MM.1S (cell line): ENCODE measurements around the gene MSRB3.

Experiments
- DNase-seq: peaks from one replicate; pipeline ENCODE4 v3.0.0-alpha.2; 2015
- H2AFZ ChIP-seq: fragments of 300-600 bp; sonication (generic); 2 replicates; pipeline ENCODE4 v1.6.0; 2016; ENCODE audit warnings: antibody characterized with exemption, low read length
- H3F3A ChIP-seq: fragments of 300-600 bp; sonication (generic); 2 replicates; pipeline ENCODE4 v1.6.1; 2016; ENCODE audit warnings: mild to moderate bottlenecking, antibody characterized with exemption, low read length, moderate library complexity, mixed read lengths; ENCODE audit not compliant: insufficient read depth
- H3K27ac ChIP-seq: fragments of 300-600 bp; sonication (generic); 2 replicates; pipeline ENCODE4 v1.5.1; 2016; ENCODE audit warnings: mild to moderate bottlenecking, low read length
- H3K27me3 ChIP-seq: fragments of 300-600 bp; sonication (generic); replicated peaks from 2 replicates; pipeline ENCODE4 v1.6.0; 2016; ENCODE audit warnings: low read length; ENCODE audit not compliant: insufficient read depth
- H3K36me3 ChIP-seq: fragments of 300-600 bp; sonication (generic); replicated peaks from 2 replicates; pipeline ENCODE4 v1.6.1; 2016; ENCODE audit warnings: mild to moderate bottlenecking, low read length, mixed read lengths; ENCODE audit not compliant: insufficient read depth
- H3K4me1 ChIP-seq: fragments of 300-600 bp; sonication (generic); 2 replicates; pipeline ENCODE4 v1.6.1; 2016; ENCODE audit warnings: low read length, mixed read lengths
- H3K4me2 ChIP-seq: fragments of 300-600 bp; sonication (generic); 2 replicates; pipeline ENCODE4 v1.6.0; 2016; ENCODE audit warnings: low read depth, low read length
- H3K4me3 ChIP-seq: fragments of 300-600 bp; sonication (generic); 2 replicates; pipeline ENCODE4 v1.5.1; 2016; ENCODE audit warnings: low read length, mixed read lengths
- H3K79me2 ChIP-seq: fragments of 300-600 bp; sonication (generic); 2 replicates; pipeline ENCODE4 v1.6.1; 2016; ENCODE audit warnings: mixed run types, low read length, mixed read lengths
- H3K9ac ChIP-seq: fragments of 300-600 bp; sonication (generic); 2 replicates; pipeline ENCODE4 v1.6.1; 2016; ENCODE audit warnings: low read length, mixed read lengths
- H3K9me2 ChIP-seq: fragments of 300-600 bp; sonication (generic); replicated peaks from 2 replicates; pipeline ENCODE4 v1.6.1; 2016; ENCODE audit warnings: mild to moderate bottlenecking, low read length, mixed read lengths; ENCODE audit not compliant: insufficient read depth
- H3K9me3 ChIP-seq: fragments of 300-600 bp; sonication (generic); replicated peaks from 2 replicates; pipeline ENCODE4 v1.6.1; 2016; ENCODE audit warnings: mild to moderate bottlenecking, low read length, mixed read lengths; ENCODE audit not compliant: insufficient read depth
- H4K20me1 ChIP-seq: fragments of 300-600 bp; sonication (generic); 2 replicates; pipeline ENCODE4 v1.6.1; 2016; ENCODE audit warnings: mild to moderate bottlenecking, low read length, moderate library complexity, mixed read lengths; ENCODE audit not compliant: insufficient read depth
- CTCF ChIP-seq: fragments of 300-600 bp; sonication (generic); IDR thresholded peaks from 2 replicates; pipeline ENCODE4 v1.5.1; 2016; ENCODE audit warnings: antibody characterized with exemption, low read length, mixed read lengths
- EZH2 ChIP-seq: fragments of 300-600 bp; sonication (generic); optimal IDR thresholded peaks from 2 replicates; pipeline ENCODE3; 2017; ENCODE audit warnings: low read depth, mild to moderate bottlenecking, antibody characterized with exemption, low read length, mixed read lengths
- EZH2phosphoT487 ChIP-seq: fragments of 300-600 bp; sonication (generic); IDR thresholded peaks from 2 replicates; pipeline ENCODE4 v1.6.1; 2018; ENCODE audit warnings: antibody characterized with exemption, low read length

MSRB3 gene

GRCh38 chr12:65305346-65305950 is 27.0 kb downstream of the MSRB3 start:
- H3K9me2 ChIP-seq: no peaks in the 10 kb centered on the region
- DNase-seq: no peak
- H3F3A ChIP-seq: no peaks in the 10 kb centered on the region
- TF ChIP-seq EZH2phosphoT487 (no peak), EZH2 (no peak), CTCF (no peak)
- no peak overlapping the region for H3K4me2 ChIP-seq
- H3K36me3 ChIP-seq: no peaks in the 10 kb centered on the region
- H3K4me3 ChIP-seq: no peak overlapping the region
- no peaks in the 10 kb centered on the region for H3K9me3 ChIP-seq
- H4K20me1 ChIP-seq: no peaks in the 10 kb centered on the region
- H3K9ac ChIP-seq: no peak overlapping the region
- H3K4me1 ChIP-seq: no peaks in the 10 kb centered on the region
- no peaks in the 10 kb centered on the region for H3K27me3 ChIP-seq
- no peak overlapping the region for H2AFZ ChIP-seq
- H3K79me2 ChIP-seq: no peaks in the 10 kb centered on the region
- no peak overlapping the region for H3K27ac ChIP-seq

- Histone ChIP-seq H2AFZ (no peak overlapping the region), H3K36me3 (no peaks in the 10 kb centered on the region), H3K27ac (no peak overlapping the region), H3K9me3 (no peaks in the 10 kb centered on the region), H3K9ac (no peak overlapping the region), H4K20me1 (no peaks in the 10 kb centered on the region), H3K27me3 (no peaks in the 10 kb centered on the region), H3F3A (no peaks in the 10 kb centered on the region), H3K4me2 (no peak overlapping the region), H3K9me2 (no peaks in the 10 kb centered on the region), H3K79me2 (no peaks in the 10 kb centered on the region), H3K4me3 (no peak overlapping the region), H3K4me1 (no peaks in the 10 kb centered on the region)
- peak; percentile 52 for DNase-seq
- TF ChIP-seq EZH2phosphoT487 (no peak), CTCF (peak; percentile 65)
Measured at GRCh38 chr12:65306366-65307168, 28.1 kb downstream of the MSRB3 start.

DNA sequence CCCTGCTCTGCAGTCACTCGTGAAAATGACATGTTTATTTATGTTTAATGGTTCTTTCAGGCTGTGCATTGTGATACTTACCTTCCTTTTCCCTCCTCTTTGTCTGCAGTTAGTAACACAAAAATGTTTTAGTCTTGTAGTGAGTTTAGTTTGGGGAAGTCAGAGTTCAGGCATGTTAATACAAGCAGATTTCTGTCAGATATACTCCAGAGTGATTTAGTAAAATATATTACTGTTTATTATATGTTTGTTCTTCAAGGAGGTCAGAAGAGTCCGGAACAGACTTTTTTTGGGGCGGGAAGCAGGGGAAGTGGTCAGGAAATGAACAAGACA is 28.7 kb downstream of the MSRB3 start:
- H3F3A ChIP-seq: no peaks in the 10 kb centered on the region
- H3K9ac ChIP-seq: no peak overlapping the region
- TF ChIP-seq EZH2 (no peak), EZH2phosphoT487 (no peak), CTCF (no peak)
- H3K4me1 ChIP-seq: no peaks in the 10 kb centered on the region
- no peaks in the 10 kb centered on the region for H3K36me3 ChIP-seq
- H3K79me2 ChIP-seq: no peaks in the 10 kb centered on the region
- no peaks in the 10 kb centered on the region for H4K20me1 ChIP-seq
- no peak overlapping the region for H2AFZ ChIP-seq
- no peaks in the 10 kb centered on the region for H3K27me3 ChIP-seq
- no peak overlapping the region for H3K4me3 ChIP-seq
- H3K9me2 ChIP-seq: no peaks in the 10 kb centered on the region
- no peak overlapping the region for H3K27ac ChIP-seq
- H3K9me3 ChIP-seq: no peaks in the 10 kb centered on the region
- no peak overlapping the region for H3K4me2 ChIP-seq
- no peak for DNase-seq
